ENCODE results near the gene MICAL1. TPM values are rescaled to one million over a fixed set of nuclear protein-coding genes. Genes with fewer than 3 reads are reported as not detected.

The MICAL1 gene
- total RNA-seq, 4 donors from 2014 or later: 45.4 to 91.0 (median 70.3) TPM

DNA sequence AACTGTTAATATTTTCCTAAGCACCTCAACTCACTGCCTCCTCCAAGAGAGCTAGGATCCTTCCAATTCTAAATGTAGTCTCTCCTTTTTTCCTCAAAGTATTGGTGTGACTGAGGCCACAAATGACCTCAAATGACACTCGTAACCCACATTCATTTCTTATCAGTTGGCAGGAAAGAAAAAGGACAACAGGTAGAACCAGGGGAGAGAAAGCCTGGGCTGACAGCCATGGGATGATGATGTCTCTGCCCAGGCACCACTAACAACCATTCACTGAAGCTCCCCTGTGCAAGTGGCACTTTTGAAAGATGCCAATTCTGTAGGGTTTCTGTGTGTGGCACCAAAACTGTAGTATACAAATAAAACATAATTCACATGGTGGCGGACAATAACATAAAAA is 20.1 kb upstream of the MICAL1 start:
- Histone ChIP-seq H3K27me3 (no peaks in the 10 kb centered on the region), H3K27ac (no peak overlapping the region), H3K36me3 (peaks cover 0 to 77% (median 12%) of the 10 kb centered on the region in 3 donors), H3K9me3 (no peaks in the 10 kb centered on the region), H3K4me3 (no peak overlapping the region), H3K4me1 (peaks cover 2 to 49% (median 20%) of the 10 kb centered on the region in 4 donors)
- 96% methylated on average over 2 of the region's 2 CpGs for WGBS, 2 donors
- DNase-seq (ENCODE audit: low spot score in 2 of 2): no peak
- TF ChIP-seq POLR2A (IDR thresholded peaks at IDR 0.05) (no peak), EP300 (IDR thresholded peaks at IDR 0.05) (no peak)
- TF ChIP-seq, protein P1, sequence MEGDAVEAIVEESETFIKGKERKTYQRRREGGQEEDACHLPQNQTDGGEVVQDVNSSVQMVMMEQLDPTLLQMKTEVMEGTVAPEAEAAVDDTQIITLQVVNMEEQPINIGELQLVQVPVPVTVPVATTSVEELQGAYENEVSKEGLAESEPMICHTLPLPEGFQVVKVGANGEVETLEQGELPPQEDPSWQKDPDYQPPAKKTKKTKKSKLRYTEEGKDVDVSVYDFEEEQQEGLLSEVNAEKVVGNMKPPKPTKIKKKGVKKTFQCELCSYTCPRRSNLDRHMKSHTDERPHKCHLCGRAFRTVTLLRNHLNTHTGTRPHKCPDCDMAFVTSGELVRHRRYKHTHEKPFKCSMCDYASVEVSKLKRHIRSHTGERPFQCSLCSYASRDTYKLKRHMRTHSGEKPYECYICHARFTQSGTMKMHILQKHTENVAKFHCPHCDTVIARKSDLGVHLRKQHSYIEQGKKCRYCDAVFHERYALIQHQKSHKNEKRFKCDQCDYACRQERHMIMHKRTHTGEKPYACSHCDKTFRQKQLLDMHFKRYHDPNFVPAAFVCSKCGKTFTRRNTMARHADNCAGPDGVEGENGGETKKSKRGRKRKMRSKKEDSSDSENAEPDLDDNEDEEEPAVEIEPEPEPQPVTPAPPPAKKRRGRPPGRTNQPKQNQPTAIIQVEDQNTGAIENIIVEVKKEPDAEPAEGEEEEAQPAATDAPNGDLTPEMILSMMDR (IDR thresholded peaks at IDR 0.05): no peak

DNA sequence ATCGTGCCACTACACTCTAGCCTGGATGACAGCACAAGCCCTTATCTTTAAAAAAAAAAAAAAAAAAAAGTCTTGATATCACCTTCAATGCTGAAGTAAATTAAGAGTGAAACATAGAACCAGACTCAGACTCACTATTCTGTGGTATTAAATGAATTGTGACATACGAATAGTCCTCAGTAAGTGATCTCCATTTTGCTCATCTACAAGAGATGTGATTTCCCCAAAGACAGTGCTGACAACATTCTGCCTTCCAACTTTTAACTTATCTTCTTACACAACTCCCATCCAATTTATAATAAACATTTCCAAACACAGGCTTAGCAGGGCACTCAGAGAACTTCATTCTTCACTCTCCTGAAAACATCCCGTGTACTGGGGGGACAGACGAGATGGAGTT is 19.4 kb upstream of the MICAL1 start:
- no peak for TF ChIP-seq POLR2A (IDR thresholded peaks at IDR 0.05)
- TF ChIP-seq, protein P1 (IDR thresholded peaks at IDR 0.05): no peak
- TF ChIP-seq EP300 (IDR thresholded peaks at IDR 0.05): no peak
- no peaks in the 10 kb centered on the region for H3K9me3 ChIP-seq
- H3K27me3 ChIP-seq: no peaks in the 10 kb centered on the region
- no peak overlapping the region for H3K4me3 ChIP-seq
- H3K27ac ChIP-seq: no peak overlapping the region
- WGBS, 2 donors: 95 to 97% methylated on average over 4 of the region's 4 CpGs
- DNase-seq (ENCODE audit: low spot score in 2 of 2): no peak
- peaks cover 0 to 43% (median 15%) of the 10 kb centered on the region in 4 donors for H3K4me1 ChIP-seq
- H3K36me3 ChIP-seq: peaks cover 0 to 80% (median 15%) of the 10 kb centered on the region in 3 donors

DNA sequence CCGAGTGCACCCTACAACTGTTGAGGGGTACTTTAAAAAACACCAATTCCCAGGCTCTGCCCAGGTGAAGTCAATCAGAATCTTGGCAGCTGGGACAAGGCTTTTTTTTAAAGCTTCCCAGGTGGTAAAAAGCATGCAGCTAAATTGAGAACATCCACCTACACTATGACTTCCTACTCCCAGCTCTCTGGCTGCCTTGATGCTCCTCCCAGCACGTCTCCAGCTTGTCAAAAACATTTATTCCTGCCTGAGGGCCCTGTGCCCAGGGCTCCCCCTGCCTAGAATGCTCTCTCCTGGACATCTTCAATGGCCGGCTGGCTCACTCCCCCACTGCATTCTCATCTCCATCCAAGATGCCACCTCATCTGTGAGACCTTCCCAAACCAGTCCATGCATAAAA is 17.5 kb upstream of the MICAL1 start:
- TF ChIP-seq, protein P1 (IDR thresholded peaks at IDR 0.05): no peak
- TF ChIP-seq EP300 (IDR thresholded peaks at IDR 0.05) (no peak), POLR2A (IDR thresholded peaks at IDR 0.05) (no peak)
- Histone ChIP-seq H3K36me3 (peaks cover 0 to 95% (median 15%) of the 10 kb centered on the region in 3 donors), H3K4me3 (no peak overlapping the region), H3K27me3 (no peaks in the 10 kb centered on the region), H3K27ac (no peak overlapping the region), H3K9me3 (no peaks in the 10 kb centered on the region), H3K4me1 (peaks cover 0 to 24% (median 7%) of the 10 kb centered on the region in 4 donors)
- 95 to 97% methylated on average over 3 of the region's 3 CpGs for WGBS, 2 donors
- DNase-seq (ENCODE audit: low spot score in 2 of 2): no peak

DNA sequence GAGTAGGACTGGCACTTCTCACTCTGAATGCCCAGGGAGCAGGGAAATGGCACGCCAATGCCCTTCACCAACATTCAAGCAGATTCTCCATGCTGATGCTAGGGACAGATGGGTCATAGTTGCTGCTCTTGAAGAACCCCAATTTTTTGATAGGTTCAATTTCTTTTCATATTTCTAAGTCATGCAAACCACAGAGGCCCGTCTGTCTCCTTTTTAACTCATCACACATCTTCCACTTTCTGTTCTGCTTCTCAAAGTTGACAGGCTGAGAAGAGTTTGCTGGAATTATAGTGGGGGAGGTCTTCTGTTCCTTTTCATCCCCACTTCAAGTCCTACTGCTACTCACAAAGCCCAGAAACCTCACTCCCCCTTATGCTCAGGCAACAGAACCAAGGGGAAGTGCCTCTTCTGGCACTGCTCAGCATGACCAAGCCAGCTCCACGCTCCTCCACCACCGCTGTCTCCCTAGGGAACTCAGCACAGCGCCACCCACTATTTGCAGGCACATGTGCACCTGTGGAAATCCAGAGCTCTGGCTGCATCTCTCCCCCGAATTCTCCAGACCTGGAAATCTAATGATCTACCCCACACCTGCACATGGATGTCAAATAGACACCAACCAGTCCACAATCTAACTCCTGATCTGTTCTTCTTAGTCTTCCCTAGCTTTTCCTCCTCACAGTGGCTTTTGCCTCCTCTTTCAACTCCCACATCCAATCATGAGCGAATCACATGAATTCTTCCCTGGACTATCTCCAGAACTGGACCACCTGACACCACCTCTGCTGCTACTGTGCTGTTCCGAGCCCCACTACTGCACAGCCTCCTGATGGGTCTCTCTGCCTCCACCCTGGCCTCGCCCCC is 16.8 kb upstream of the MICAL1 start:
- WGBS, 2 donors: 89 to 90% methylated on average over 9 of the region's 9 CpGs
- H3K4me1 ChIP-seq: peaks cover 0 to 16% (median 3%) of the 10 kb centered on the region in 4 donors
- H3K4me3 ChIP-seq: no peak overlapping the region
- H3K27me3 ChIP-seq: no peaks in the 10 kb centered on the region
- H3K36me3 ChIP-seq: peaks cover 0 to 96% (median 15%) of the 10 kb centered on the region in 3 donors
- TF ChIP-seq EP300 (IDR thresholded peaks at IDR 0.05): no peak
- TF ChIP-seq, protein P1 (IDR thresholded peaks at IDR 0.05): no peak
- no peak for TF ChIP-seq POLR2A (IDR thresholded peaks at IDR 0.05)
- H3K9me3 ChIP-seq: no peaks in the 10 kb centered on the region
- H3K27ac ChIP-seq: no peak overlapping the region
- DNase-seq (ENCODE audit: low spot score in 2 of 2): no peak

DNA sequence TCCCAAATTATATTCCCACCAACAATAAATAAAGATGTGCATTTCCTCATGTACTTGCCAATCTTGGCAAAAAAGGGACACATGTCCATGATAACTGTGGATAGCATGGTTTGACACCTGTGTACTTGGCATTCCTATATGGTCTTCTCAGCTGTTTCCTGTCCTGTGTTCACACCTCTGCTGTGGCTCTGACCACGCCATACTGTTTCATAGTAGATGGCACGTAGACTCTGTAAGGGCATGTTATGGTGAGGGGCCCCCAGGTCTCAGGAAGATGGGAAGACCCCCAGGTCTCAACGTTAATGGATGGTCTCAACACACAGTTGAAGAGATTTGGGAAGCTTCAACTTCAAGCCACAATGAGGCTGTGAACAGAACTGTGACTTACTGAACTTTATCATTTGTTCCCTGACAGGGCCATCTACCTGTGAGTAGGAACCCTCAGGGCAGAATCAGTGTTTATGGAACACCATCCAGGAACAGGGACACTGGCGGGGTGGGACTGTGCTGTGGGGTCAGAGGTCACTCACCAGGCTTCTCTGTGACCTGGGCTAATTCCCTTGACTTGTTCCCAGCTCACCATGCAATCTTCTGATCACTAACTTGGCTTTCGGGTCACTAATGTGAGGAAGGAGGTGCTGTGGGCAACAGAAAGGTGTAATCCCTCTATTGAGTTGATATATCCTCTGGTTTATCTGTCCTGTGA is 15.7 kb upstream of the MICAL1 start:
- no peak overlapping the region for H3K27ac ChIP-seq

More for the DNA sequence above, 15.7 kb upstream of the MICAL1 start:
- Histone ChIP-seq H3K4me1 (peaks cover 0 to 5% (median 2%) of the 10 kb centered on the region in 4 donors), H3K36me3 (peaks cover 0 to 95% (median 15%) of the 10 kb centered on the region in 3 donors), H3K9me3 (no peaks in the 10 kb centered on the region), H3K4me3 (no peak overlapping the region), H3K27me3 (no peaks in the 10 kb centered on the region)
- WGBS, 2 donors: 87 to 96% methylated on average over 5 of the region's 5 CpGs
- DNase-seq (ENCODE audit: low spot score in 2 of 2): no peak
- TF ChIP-seq, protein P1 (IDR thresholded peaks at IDR 0.05): no peak
- TF ChIP-seq POLR2A (IDR thresholded peaks at IDR 0.05) (no peak), EP300 (IDR thresholded peaks at IDR 0.05) (no peak)

Measured in tibial nerve (tissue), 4 donors.